ENCODE measurements around the gene ZNF496. TPM values are rescaled to one million over a fixed set of nuclear protein-coding genes. Genes with fewer than 3 reads are reported as not detected.

ZNF496 gene
- total RNA-seq, 1 experiment from 2014 or later, result 67.2 TPM

- no peak for DNase-seq (ENCODE audit: unreplicated experiment)
- intact Hi-C loops (cut with micrococcal nuclease), result no loop called here
- Mint-ChIP-seq H3K36me3 (ENCODE audit: insufficient read depth, unreplicated experiment) (no peaks in the 10 kb centered on the region), H3K9me3 (ENCODE audit: unreplicated experiment) (no peaks in the 10 kb centered on the region), H3K27me3 (ENCODE audit: insufficient read depth, unreplicated experiment) (no peaks in the 10 kb centered on the region), H3K27ac (ENCODE audit: low read depth, unreplicated experiment) (no peak overlapping the region), H3K4me3 (ENCODE audit: unreplicated experiment) (no peak overlapping the region), H3K4me1 (ENCODE audit: insufficient read depth, unreplicated experiment) (peaks cover 12% of the 10 kb centered on the region)
- no TSS peak for BruUV-seq (replicated peaks)
- ChIA-PET CTCF (interaction anchor here (0.6 to 2.6 kb wide), 12 partner anchors 8 to 872 kb away, joined by 3 to 13 read pairs (median 4); no protein-coding TSS in a partner anchor), POLR2A (interaction anchor here (0.7 to 1.2 kb wide), 3 partner anchors 8 to 443 kb away, joined by 4 to 10 read pairs (median 4); no protein-coding TSS in a partner anchor)
- TF ChIP-seq CTCF (IDR thresholded peaks at IDR 0.05; ENCODE audit: unreplicated experiment), result no peak
Observed at GRCh38 chr1:247350587-247350986, 18.9 kb upstream of the ZNF496 start.

- Mint-ChIP-seq H3K9me3 (ENCODE audit: unreplicated experiment) (no peaks in the 10 kb centered on the region), H3K36me3 (ENCODE audit: insufficient read depth, unreplicated experiment) (peaks cover 11% of the 10 kb centered on the region), H3K27ac (ENCODE audit: low read depth, unreplicated experiment) (no peak overlapping the region), H3K4me3 (ENCODE audit: unreplicated experiment) (no peak overlapping the region), H3K27me3 (ENCODE audit: insufficient read depth, unreplicated experiment) (no peaks in the 10 kb centered on the region), H3K4me1 (ENCODE audit: insufficient read depth, unreplicated experiment) (peaks cover 23% of the 10 kb centered on the region)
- POLR2A ChIA-PET, result no interaction called here
- no peak for TF ChIP-seq CTCF (IDR thresholded peaks at IDR 0.05; ENCODE audit: unreplicated experiment)
- CTCF ChIA-PET, result interaction anchor here (0.6 to 1.6 kb wide), 5 partner anchors 15 to 43 kb away, joined by 3 to 8 read pairs (median 4); no protein-coding TSS in a partner anchor
- no TSS peak for BruUV-seq (replicated peaks)
- intact Hi-C loops (cut with micrococcal nuclease), result no loop called here
- DNase-seq (ENCODE audit: unreplicated experiment), result no peak
Observed at GRCh38 chr1:247347477-247348222, 16.0 kb upstream of the ZNF496 start.

- no TSS peak for BruUV-seq (replicated peaks)
- CTCF ChIA-PET, result interaction anchor here (0.7 to 1.3 kb wide), 2 partner anchors 9 to 408 kb away, joined by 3 to 4 read pairs; no protein-coding TSS in a partner anchor
- Mint-ChIP-seq H3K27me3 (ENCODE audit: insufficient read depth, unreplicated experiment) (no peaks in the 10 kb centered on the region), H3K36me3 (ENCODE audit: insufficient read depth, unreplicated experiment) (peaks cover 11% of the 10 kb centered on the region), H3K9me3 (ENCODE audit: unreplicated experiment) (no peaks in the 10 kb centered on the region), H3K4me3 (ENCODE audit: unreplicated experiment) (no peak overlapping the region), H3K27ac (ENCODE audit: low read depth, unreplicated experiment) (no peak overlapping the region), H3K4me1 (ENCODE audit: insufficient read depth, unreplicated experiment) (peaks cover 20% of the 10 kb centered on the region)
- POLR2A ChIA-PET, result interaction anchor here (1.3 kb wide), 1 partner anchor 13 kb away, joined by 4 read pairs; no protein-coding TSS in a partner anchor
- DNase-seq (ENCODE audit: unreplicated experiment), result no peak
- no peak for TF ChIP-seq CTCF (IDR thresholded peaks at IDR 0.05; ENCODE audit: unreplicated experiment)
- intact Hi-C loops (cut with micrococcal nuclease), result no loop called here
Observed at GRCh38 chr1:247345881-247346280, 14.2 kb upstream of the ZNF496 start.

GRCh38 chr1:247343801-247344200 lies 12.1 kb upstream of the ZNF496 start:
- H3K36me3 Mint-ChIP-seq (ENCODE audit: insufficient read depth, unreplicated experiment), result peaks cover 24% of the 10 kb centered on the region
- DNase-seq (ENCODE audit: unreplicated experiment), result no peak
- peak overlapping the region; percentile 71 for H3K27ac Mint-ChIP-seq (ENCODE audit: low read depth, unreplicated experiment)
- no TSS peak for BruUV-seq (replicated peaks)
- no peak for TF ChIP-seq CTCF (IDR thresholded peaks at IDR 0.05; ENCODE audit: unreplicated experiment)
- intact Hi-C loops (cut with micrococcal nuclease), result no loop called here
- no peak overlapping the region for H3K4me3 Mint-ChIP-seq (ENCODE audit: unreplicated experiment)
- CTCF ChIA-PET, result interaction anchor here (0.5 to 1.0 kb wide), 6 partner anchors 12 to 437 kb away, joined by 3 to 6 read pairs (median 3); partner anchors contain the start of gene ZNF670
- H3K27me3 Mint-ChIP-seq (ENCODE audit: insufficient read depth, unreplicated experiment), result no peaks in the 10 kb centered on the region
- H3K9me3 Mint-ChIP-seq (ENCODE audit: unreplicated experiment), result no peaks in the 10 kb centered on the region
- H3K4me1 Mint-ChIP-seq (ENCODE audit: insufficient read depth, unreplicated experiment), result peaks cover 16% of the 10 kb centered on the region
- POLR2A ChIA-PET, result interaction anchor here (0.7 to 1.7 kb wide), 3 partner anchors 11 to 267 kb away, joined by 3 to 8 read pairs (median 5); no protein-coding TSS in a partner anchor

Measured in MCF 10A (cell line).